Measurements from ENCODE around the gene FOXP1. TPM values are rescaled to one million over a fixed set of nuclear protein-coding genes. Genes with fewer than 3 reads are reported as not detected.
A peak's percentile ranks its signal among the peaks of the same experiment; 100 is the strongest.

The FOXP1 gene
- 10 to 100 TPM in 3 of 4 donors, 1 to 10 TPM in 1; 4.9 to 66.5 (median 15.3) TPM for polyA plus RNA-seq
- long read RNA-seq, donor 1, result 0 reads
- long read RNA-seq, donor 2, partial matches to known transcripts, result 0 of 4 reads
- long read RNA-seq, donor 2, other reads (novel, unspliced or antisense), result 0 of 4 reads
- long read RNA-seq, donor 3, partial matches to known transcripts, result 0 of 3 reads
- long read RNA-seq, donor 3, other reads (novel, unspliced or antisense), result 0 of 3 reads
- long read RNA-seq, donor 4, result 0 reads
- long read RNA-seq, donor 5, result 0 reads
- long read RNA-seq, donor 6, partial matches to known transcripts, result 0 of 9 reads
- long read RNA-seq, donor 6, other reads (novel, unspliced or antisense), result 0 of 9 reads
- long read RNA-seq, donor 7, result 0 reads
- long read RNA-seq, donor 8, partial matches to known transcripts, result 0 of 1 reads
- long read RNA-seq, donor 8, other reads (novel, unspliced or antisense), result 0 of 1 reads
- long read RNA-seq, donor 9, partial matches to known transcripts, result 0 of 1 reads
- long read RNA-seq, donor 9, other reads (novel, unspliced or antisense), result 0 of 1 reads
- long read RNA-seq, donor 10, transcript FOXP1-204 (2 exons, 664 nt), result major isoform, 7 of 10 reads
- long read RNA-seq, donor 10, partial matches to known transcripts, result 0 of 10 reads
- long read RNA-seq, donor 10, other reads (novel, unspliced or antisense), result 0 of 10 reads

DNA sequence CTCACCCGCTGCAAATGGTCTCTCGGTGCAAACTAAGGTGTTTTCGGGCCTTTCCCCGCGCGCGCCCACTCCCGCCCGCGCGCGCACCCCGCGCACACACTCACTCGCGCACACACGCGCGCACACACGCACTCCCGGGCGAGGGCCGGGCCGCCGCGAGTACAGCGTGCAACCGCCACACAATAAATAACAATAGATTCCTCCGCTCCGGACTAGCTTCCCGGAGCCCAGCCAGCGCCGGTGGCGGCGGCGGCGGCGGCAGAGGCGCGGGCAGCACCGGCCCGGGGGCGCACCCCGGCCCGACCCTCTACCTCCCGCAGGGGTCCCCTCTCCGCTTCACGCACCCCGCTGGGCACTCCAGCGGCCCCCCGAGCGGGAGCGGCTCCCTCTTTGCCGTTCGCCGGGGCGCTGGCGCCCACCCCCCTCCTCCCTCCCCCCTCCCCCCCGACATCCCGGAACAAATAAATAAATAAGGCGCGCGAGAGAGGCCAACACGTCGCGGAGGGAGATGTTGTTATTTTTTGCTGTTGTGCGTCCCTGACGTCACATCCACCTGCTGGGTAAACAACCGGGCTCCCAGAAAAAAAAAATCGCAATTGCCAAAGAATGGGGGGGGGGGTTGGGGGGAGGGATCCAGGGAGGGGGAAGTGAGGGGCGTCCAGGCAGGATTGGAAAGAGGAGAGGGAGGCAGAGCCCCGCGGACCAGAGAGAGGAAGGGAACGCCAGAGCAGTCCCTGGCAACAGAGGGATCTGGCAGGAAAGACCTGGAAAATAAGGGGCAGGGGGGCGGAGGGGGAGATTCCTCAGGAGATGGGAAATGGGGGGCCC lies at the start of gene FOXP1:
TSS of gene FOXP1 (minus strand) at position 163 of the 828 bp plus-strand sequence. CDS start 385,347 bp downstream, outside the sequence.
- FAIRE-seq, result no peak
- peak; percentile 81 to 90 for DNase-seq
- WGBS, 3 donors, result 0 to 1% (median 1%) methylated on average over 53 to 75 of the region's 75 CpGs
- H3K27ac ChIP-seq (ENCODE audit: low read depth in 1 of 3, low read length in 2 of 3), result peak within 1 kb of the TSS; percentile 82 to 95 (median 88)
- no peaks in the 10 kb centered on the region for H3K36me3 ChIP-seq (ENCODE audit: control insufficient read depth in 3 of 3, insufficient read depth in 2 of 3, low read depth in 1 of 3, low read length in 3 of 3)
- H3K9me3 ChIP-seq (ENCODE audit: control insufficient read depth in 2 of 2, insufficient read depth in 1 of 2, low read depth in 1 of 2, low read length in 1 of 2), result no peaks in the 10 kb centered on the region
- no peaks in the 10 kb centered on the region for H3K27me3 ChIP-seq (ENCODE audit: control insufficient read depth in 3 of 3, insufficient read depth in 3 of 3, low read length in 3 of 3)
- H3K4me1 ChIP-seq (ENCODE audit: control insufficient read depth in 3 of 3, insufficient read depth in 2 of 3, low read depth in 1 of 3, low read length in 2 of 3), result peaks cover 0 to 4% (median 2%) of the 10 kb centered on the region in 3 donors
- peak within 1 kb of the TSS; percentile 67 to 94 (median 94) for H3K4me3 ChIP-seq (ENCODE audit: low read depth in 1 of 3, low read length in 3 of 3)

- Histone ChIP-seq H3K27ac (ENCODE audit: low read depth in 1 of 3, low read length in 2 of 3) (no peak overlapping the region), H3K36me3 (ENCODE audit: control insufficient read depth in 3 of 3, insufficient read depth in 2 of 3, low read depth in 1 of 3, low read length in 3 of 3) (no peaks in the 10 kb centered on the region), H3K9me3 (ENCODE audit: control insufficient read depth in 2 of 2, insufficient read depth in 1 of 2, low read depth in 1 of 2, low read length in 1 of 2) (no peaks in the 10 kb centered on the region), H3K4me1 (ENCODE audit: control insufficient read depth in 3 of 3, insufficient read depth in 2 of 3, low read depth in 1 of 3, low read length in 2 of 3) (peaks cover 0 to 6% (median 0%) of the 10 kb centered on the region in 3 donors), H3K27me3 (ENCODE audit: control insufficient read depth in 3 of 3, insufficient read depth in 3 of 3, low read length in 3 of 3) (no peaks in the 10 kb centered on the region), H3K4me3 (ENCODE audit: low read depth in 1 of 3, low read length in 3 of 3) (no peak overlapping the region)
- DNase-seq (peak in 1 of 2 donors; percentile 9), FAIRE-seq (no peak)
- 41 to 66% (median 53%) methylated on average over 2 of the region's 2 CpGs for WGBS, 3 donors
These were observed 46.2 kb upstream of the FOXP1 start for GRCh38 chr3:71629711-71630110.

GRCh38 chr3:71629289-71629688 lies 45.8 kb upstream of the FOXP1 start:
- no peaks in the 10 kb centered on the region for H3K9me3 ChIP-seq (ENCODE audit: control insufficient read depth in 2 of 2, insufficient read depth in 1 of 2, low read depth in 1 of 2, low read length in 1 of 2)
- H3K36me3 ChIP-seq (ENCODE audit: control insufficient read depth in 3 of 3, insufficient read depth in 2 of 3, low read depth in 1 of 3, low read length in 3 of 3), result no peaks in the 10 kb centered on the region
- FAIRE-seq (no peak), DNase-seq (no peak)
- H3K4me3 ChIP-seq (ENCODE audit: low read depth in 1 of 3, low read length in 3 of 3), result no peak overlapping the region
- 43 to 48% (median 45%) methylated on average over 8 of the region's 8 CpGs for WGBS, 3 donors
- peaks cover 0 to 4% (median 0%) of the 10 kb centered on the region in 3 donors for H3K4me1 ChIP-seq (ENCODE audit: control insufficient read depth in 3 of 3, insufficient read depth in 2 of 3, low read depth in 1 of 3, low read length in 2 of 3)
- no peak overlapping the region for H3K27ac ChIP-seq (ENCODE audit: low read depth in 1 of 3, low read length in 2 of 3)
- no peaks in the 10 kb centered on the region for H3K27me3 ChIP-seq (ENCODE audit: control insufficient read depth in 3 of 3, insufficient read depth in 3 of 3, low read length in 3 of 3)

DNA sequence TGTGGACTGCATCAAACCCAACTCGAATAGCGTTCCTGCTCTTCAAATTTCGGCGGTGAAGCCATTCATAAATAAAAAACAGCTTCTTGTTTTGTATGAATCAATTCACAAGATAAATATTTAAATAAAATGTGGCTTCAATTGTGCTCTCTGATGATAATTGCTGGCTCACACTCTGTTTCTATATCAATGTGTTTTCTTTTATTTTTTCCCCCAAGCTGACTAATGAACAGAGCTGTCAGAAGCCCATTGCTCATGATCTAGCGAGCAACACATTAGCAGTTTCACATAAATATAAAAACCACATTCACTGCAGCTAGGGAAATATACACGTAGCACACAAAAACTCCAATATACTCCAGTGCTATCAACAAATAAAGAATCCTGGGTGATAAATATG lies 45.0 kb upstream of the FOXP1 start:
- Histone ChIP-seq H3K9me3 (ENCODE audit: control insufficient read depth in 2 of 2, insufficient read depth in 1 of 2, low read depth in 1 of 2, low read length in 1 of 2) (no peaks in the 10 kb centered on the region), H3K36me3 (ENCODE audit: control insufficient read depth in 3 of 3, insufficient read depth in 2 of 3, low read depth in 1 of 3, low read length in 3 of 3) (no peaks in the 10 kb centered on the region), H3K4me1 (ENCODE audit: control insufficient read depth in 3 of 3, insufficient read depth in 2 of 3, low read depth in 1 of 3, low read length in 2 of 3) (no peaks in the 10 kb centered on the region), H3K27ac (ENCODE audit: low read depth in 1 of 3, low read length in 2 of 3) (no peak overlapping the region), H3K27me3 (ENCODE audit: control insufficient read depth in 3 of 3, insufficient read depth in 3 of 3, low read length in 3 of 3) (no peaks in the 10 kb centered on the region), H3K4me3 (ENCODE audit: low read depth in 1 of 3, low read length in 3 of 3) (no peak overlapping the region)
- FAIRE-seq (no peak), DNase-seq (no peak)
- WGBS, 3 donors, result 74 to 83% (median 79%) methylated on average over 6 of the region's 6 CpGs

GRCh38 chr3:71625676-71626075 lies 42.1 kb upstream of the FOXP1 start:
- H3K9me3 ChIP-seq (ENCODE audit: control insufficient read depth in 2 of 2, insufficient read depth in 1 of 2, low read depth in 1 of 2, low read length in 1 of 2), result no peaks in the 10 kb centered on the region
- no peak overlapping the region for H3K4me3 ChIP-seq (ENCODE audit: low read depth in 1 of 3, low read length in 3 of 3)
- no peaks in the 10 kb centered on the region for H3K36me3 ChIP-seq (ENCODE audit: control insufficient read depth in 3 of 3, insufficient read depth in 2 of 3, low read depth in 1 of 3, low read length in 3 of 3)
- no peaks in the 10 kb centered on the region for H3K4me1 ChIP-seq (ENCODE audit: control insufficient read depth in 3 of 3, insufficient read depth in 2 of 3, low read depth in 1 of 3, low read length in 2 of 3)
- no peaks in the 10 kb centered on the region for H3K27me3 ChIP-seq (ENCODE audit: control insufficient read depth in 3 of 3, insufficient read depth in 3 of 3, low read length in 3 of 3)
- DNase-seq (no peak), FAIRE-seq (no peak)
- no peak overlapping the region for H3K27ac ChIP-seq (ENCODE audit: low read depth in 1 of 3, low read length in 2 of 3)

- peaks cover 0 to 3% of the 10 kb centered on the region in 2 donors for H3K9me3 ChIP-seq (ENCODE audit: control insufficient read depth in 2 of 2, insufficient read depth in 1 of 2, low read depth in 1 of 2, low read length in 1 of 2)
- no peak for FAIRE-seq
- H3K27ac ChIP-seq (ENCODE audit: low read depth in 1 of 3, low read length in 2 of 3), result no peak overlapping the region
- H3K4me3 ChIP-seq (ENCODE audit: low read depth in 1 of 3, low read length in 3 of 3), result no peak overlapping the region
- no peak for DNase-seq
- H3K27me3 ChIP-seq (ENCODE audit: control insufficient read depth in 3 of 3, insufficient read depth in 3 of 3, low read length in 3 of 3), result no peaks in the 10 kb centered on the region
- no peaks in the 10 kb centered on the region for H3K36me3 ChIP-seq (ENCODE audit: control insufficient read depth in 3 of 3, insufficient read depth in 2 of 3, low read depth in 1 of 3, low read length in 3 of 3)
- no peaks in the 10 kb centered on the region for H3K4me1 ChIP-seq (ENCODE audit: control insufficient read depth in 3 of 3, insufficient read depth in 2 of 3, low read depth in 1 of 3, low read length in 2 of 3)
- 79 to 84% (median 80%) methylated on average over 9 of the region's 9 CpGs for WGBS, 3 donors
These were observed 38.5 kb upstream of the FOXP1 start for GRCh38 chr3:71621825-71622537.

DNA sequence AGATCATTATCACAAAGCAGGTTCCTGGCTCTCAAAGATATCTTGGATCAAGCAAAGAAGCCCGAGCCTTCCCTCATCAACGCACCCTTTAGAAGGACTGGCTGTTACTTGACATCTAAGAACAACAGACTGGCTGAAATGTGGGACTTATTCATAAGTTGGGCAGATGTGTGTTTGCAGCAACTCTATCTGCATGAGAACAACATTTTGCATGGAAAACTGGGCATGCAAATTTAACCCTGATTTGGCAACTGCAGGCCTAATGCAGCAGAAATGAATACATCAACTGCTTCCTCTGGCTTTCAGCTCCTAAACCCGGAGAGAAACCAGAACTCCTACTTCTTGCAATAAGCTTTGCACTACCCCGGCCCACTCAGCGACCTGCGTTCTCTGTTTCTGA lies 35.0 kb upstream of the FOXP1 start:
- DNase-seq (no peak), FAIRE-seq (no peak)
- Histone ChIP-seq H3K4me3 (ENCODE audit: low read depth in 1 of 3, low read length in 3 of 3) (no peak overlapping the region), H3K9me3 (ENCODE audit: control insufficient read depth in 2 of 2, insufficient read depth in 1 of 2, low read depth in 1 of 2, low read length in 1 of 2) (peaks cover 0 to 3% of the 10 kb centered on the region in 2 donors), H3K27ac (ENCODE audit: low read depth in 1 of 3, low read length in 2 of 3) (no peak overlapping the region), H3K27me3 (ENCODE audit: control insufficient read depth in 3 of 3, insufficient read depth in 3 of 3, low read length in 3 of 3) (no peaks in the 10 kb centered on the region), H3K36me3 (ENCODE audit: control insufficient read depth in 3 of 3, insufficient read depth in 2 of 3, low read depth in 1 of 3, low read length in 3 of 3) (no peaks in the 10 kb centered on the region), H3K4me1 (ENCODE audit: control insufficient read depth in 3 of 3, insufficient read depth in 2 of 3, low read depth in 1 of 3, low read length in 2 of 3) (no peaks in the 10 kb centered on the region)
- 79 to 90% (median 88%) methylated on average over 6 of the region's 6 CpGs for WGBS, 3 donors

DNA sequence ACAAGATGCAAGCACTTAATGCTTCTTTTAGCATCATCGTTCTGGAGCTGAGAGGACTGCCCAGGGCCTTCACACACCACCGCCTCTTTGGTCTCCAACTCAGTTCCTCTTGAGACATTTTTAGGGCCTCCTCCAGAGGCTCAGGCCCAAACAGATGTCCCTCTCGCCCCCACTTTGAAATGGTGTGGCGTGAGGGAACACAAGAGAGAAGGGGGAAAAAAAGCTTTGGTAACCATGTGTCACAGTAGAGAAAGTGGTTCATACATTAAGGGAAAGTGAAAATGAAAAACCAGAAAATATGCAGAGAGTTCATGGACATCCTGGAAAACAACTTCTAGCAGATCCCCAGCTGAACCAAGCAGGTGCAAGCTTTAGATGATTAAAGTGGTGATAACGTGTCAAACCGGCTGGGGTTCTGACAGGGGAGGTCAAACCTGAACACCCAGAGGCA lies 33.1 kb upstream of the FOXP1 start:
- Histone ChIP-seq H3K4me3 (ENCODE audit: low read depth in 1 of 3, low read length in 3 of 3) (no peak overlapping the region), H3K27ac (ENCODE audit: low read depth in 1 of 3, low read length in 2 of 3) (no peak overlapping the region), H3K4me1 (ENCODE audit: control insufficient read depth in 3 of 3, insufficient read depth in 2 of 3, low read depth in 1 of 3, low read length in 2 of 3) (no peaks in the 10 kb centered on the region), H3K27me3 (ENCODE audit: control insufficient read depth in 3 of 3, insufficient read depth in 3 of 3, low read length in 3 of 3) (no peaks in the 10 kb centered on the region), H3K9me3 (ENCODE audit: control insufficient read depth in 2 of 2, insufficient read depth in 1 of 2, low read depth in 1 of 2, low read length in 1 of 2) (peaks cover 0 to 3% of the 10 kb centered on the region in 2 donors), H3K36me3 (ENCODE audit: control insufficient read depth in 3 of 3, insufficient read depth in 2 of 3, low read depth in 1 of 3, low read length in 3 of 3) (no peaks in the 10 kb centered on the region)
- 59 to 64% (median 62%) methylated on average over 6 of the region's 6 CpGs for WGBS, 3 donors
- no peak for FAIRE-seq
- no peak for DNase-seq

Measured in small intestine (tissue), 16 donors.